Activated CD4-positive, alpha-beta T cell treated with anti-CD3 and anti-CD28 coated beads, Interleukin-2, amount 10 ng/mL, durations not matched to agents 24 days and 14 days (primary cell): ENCODE measurements around the gene MANEA. TPM values are rescaled to one million over a fixed set of nuclear protein-coding genes. Genes with fewer than 3 reads are reported as not detected.
"Not testable (repeated sequence)": the region's sequence is repeated elsewhere in the genome, so short reads cannot be mapped to it uniquely, and the experiment has no call there.

Experiments
- DNase-seq: peaks from one replicate; pipeline ENCODE4 v3.0.0; 2022
- H3K27ac Mint-ChIP-seq: one replicate; pipeline ENCODE4 v1.8.0; 2022; ENCODE audit warnings: mild to moderate bottlenecking, mixed read lengths
- H3K27me3 Mint-ChIP-seq: one replicate; pipeline ENCODE4 v1.8.0; 2022; ENCODE audit warnings: mixed read lengths
- H3K36me3 Mint-ChIP-seq: one replicate; pipeline ENCODE4 v1.8.0; 2022; ENCODE audit warnings: low read depth, mild to moderate bottlenecking, mixed read lengths
- H3K4me1 Mint-ChIP-seq: one replicate; pipeline ENCODE4 v1.8.0; 2021; ENCODE audit warnings: mixed read lengths
- H3K4me3 Mint-ChIP-seq: one replicate; pipeline ENCODE4 v1.8.0; 2022; ENCODE audit warnings: mild to moderate bottlenecking, moderate library complexity, mixed read lengths
- H3K9me3 Mint-ChIP-seq: one replicate; pipeline ENCODE4 v1.8.0; 2021; ENCODE audit warnings: mixed read lengths
- intact Hi-C: fragments of 100-400 bp; cut with micrococcal nuclease; formaldehyde crosslinking; loops from one replicate; pipeline ENCODE4 v1.15.1; 2023
- total RNA-seq: library from RNA; stranded (reverse); gene quantifications from 2 replicates; pipeline ENCODE4 v1.2.3, GENCODE V29; 2022

MANEA gene
- total RNA-seq, 1 donor from 2014 or later, result 22.6 TPM

DNA sequence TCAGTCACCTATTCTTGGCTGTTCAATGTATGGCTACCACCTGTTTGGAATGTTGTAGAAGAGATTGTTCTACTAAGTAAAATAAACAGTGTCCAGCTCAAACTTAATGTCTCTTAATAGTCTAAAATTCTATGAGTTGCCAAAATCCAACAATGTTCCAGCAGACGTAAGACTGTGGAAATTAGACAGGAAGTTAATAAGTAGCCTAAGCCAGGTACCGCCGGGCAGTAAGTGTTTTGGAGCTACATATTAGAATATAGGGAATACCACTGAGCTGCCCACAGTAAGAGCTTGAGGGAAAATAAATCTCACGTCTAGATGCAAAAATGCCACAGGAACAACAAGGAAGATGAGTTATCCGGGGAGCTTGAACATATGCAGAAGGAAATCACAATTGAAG is 7.8 kb upstream of the MANEA start:
- no peaks in the 10 kb centered on the region for H3K27me3 Mint-ChIP-seq
- no peak overlapping the region for H3K27ac Mint-ChIP-seq
- H3K9me3 Mint-ChIP-seq, result no peaks in the 10 kb centered on the region
- peaks cover 23% of the 10 kb centered on the region for H3K4me1 Mint-ChIP-seq
- peaks cover 6% of the 10 kb centered on the region for H3K36me3 Mint-ChIP-seq
- intact Hi-C loops, result no loop called here
- no peak overlapping the region for H3K4me3 Mint-ChIP-seq
- no peak for DNase-seq

DNA sequence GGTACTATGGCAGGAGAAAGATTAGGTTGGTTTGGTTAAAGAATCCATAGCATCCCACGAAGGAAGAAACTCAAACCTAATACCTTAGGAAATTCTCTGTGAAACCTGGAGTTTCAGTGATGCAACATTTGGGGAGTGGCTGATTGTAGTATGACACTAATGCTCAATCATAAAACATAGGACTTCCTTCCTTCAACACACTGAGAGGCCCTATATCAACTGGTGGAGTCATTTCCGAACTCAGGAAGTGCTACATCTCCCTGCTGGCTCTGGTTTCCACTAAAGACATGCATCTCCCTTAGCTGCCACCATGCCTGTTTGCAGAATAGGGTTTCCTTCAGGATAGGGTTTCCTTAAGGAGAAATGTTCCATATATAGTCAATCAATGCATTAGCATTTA is 5.2 kb upstream of the MANEA start:
- DNase-seq, result peak; percentile 57
- Mint-ChIP-seq H3K27ac (no peak overlapping the region), H3K4me3 (no peak overlapping the region), H3K36me3 (peaks cover 5% of the 10 kb centered on the region), H3K4me1 (peaks cover 32% of the 10 kb centered on the region), H3K9me3 (no peaks in the 10 kb centered on the region), H3K27me3 (no peaks in the 10 kb centered on the region)
- intact Hi-C loops, result loop anchor here (10.0 kb wide), 1 partner anchor 1263 kb away; the partner anchor contains the start of gene GPR63

DNA sequence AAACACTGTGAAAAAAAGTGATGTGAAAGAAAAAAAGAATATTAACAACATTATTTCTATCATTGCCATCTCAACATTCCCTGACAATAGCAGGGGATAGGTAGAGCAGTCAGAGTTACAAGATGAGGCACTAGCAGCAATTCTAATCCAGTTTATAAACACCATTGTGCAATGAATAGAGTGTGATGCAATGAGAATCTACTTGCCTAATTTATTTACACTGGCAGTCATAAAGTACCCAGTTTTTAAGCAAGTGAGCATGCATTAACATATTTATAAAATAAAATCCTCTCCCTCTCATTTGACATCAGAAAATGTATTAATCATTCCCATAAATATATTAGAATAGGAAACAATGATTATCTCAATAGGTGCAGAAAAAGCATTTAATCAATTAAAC is 2.5 kb upstream of the MANEA start:
- Mint-ChIP-seq H3K36me3 (peaks cover 7% of the 10 kb centered on the region), H3K9me3 (no peaks in the 10 kb centered on the region), H3K27ac (no peak overlapping the region), H3K4me1 (peaks cover 48% of the 10 kb centered on the region), H3K4me3 (peak overlapping the region; percentile 98), H3K27me3 (no peaks in the 10 kb centered on the region)
- intact Hi-C loops, result loop anchor here (5.0 to 10.0 kb wide), 2 partner anchors 1260 to 1332 kb away; partner anchors contain the start of gene GPR63
- no peak for DNase-seq

DNA sequence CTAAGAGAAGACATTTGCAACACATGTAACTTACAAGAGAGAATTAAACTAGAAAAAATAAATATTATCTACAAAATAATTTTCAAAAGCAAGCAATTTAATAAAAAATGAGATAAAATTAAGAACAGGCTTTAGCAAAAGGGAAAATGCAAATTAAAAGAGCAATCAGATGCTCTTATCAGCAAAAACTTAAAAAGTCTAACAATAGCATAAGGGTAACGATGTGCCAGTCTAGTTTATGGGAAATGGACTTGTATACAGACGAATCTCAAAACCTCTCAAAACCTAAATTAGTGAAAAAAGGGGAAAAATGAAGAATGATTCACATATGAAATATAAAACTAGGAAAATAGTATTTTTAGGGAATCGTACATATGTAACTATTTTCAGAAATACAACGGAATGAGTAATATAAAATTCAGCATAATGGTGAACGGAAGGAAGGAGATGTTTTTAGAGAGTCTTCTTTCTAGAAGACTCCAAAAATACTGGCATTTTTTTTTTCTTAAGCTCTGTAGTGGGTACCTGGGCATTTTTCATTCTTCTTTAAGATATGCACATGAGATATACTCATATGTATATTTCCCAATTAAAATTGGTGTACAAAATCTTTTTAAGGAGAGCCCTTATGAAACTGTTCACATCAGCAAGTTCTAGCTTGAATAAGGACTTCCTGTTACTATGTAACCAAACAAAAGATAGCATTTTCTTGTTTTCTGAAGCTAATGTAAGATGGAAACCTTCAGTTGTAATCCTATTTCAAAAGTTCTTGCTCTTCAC is 927 bp upstream of the MANEA start:
- Mint-ChIP-seq H3K36me3 (peaks cover 7% of the 10 kb centered on the region), H3K27ac (peak overlapping the region; percentile 98), H3K27me3 (no peaks in the 10 kb centered on the region), H3K4me1 (peaks cover 49% of the 10 kb centered on the region), H3K4me3 (peak overlapping the region; percentile 98), H3K9me3 (no peaks in the 10 kb centered on the region)
- DNase-seq, result no peak
- intact Hi-C loops, result loop anchor here (5.0 to 10.0 kb wide), 2 partner anchors 1258 to 1331 kb away; partner anchors contain the start of gene GPR63

DNA sequence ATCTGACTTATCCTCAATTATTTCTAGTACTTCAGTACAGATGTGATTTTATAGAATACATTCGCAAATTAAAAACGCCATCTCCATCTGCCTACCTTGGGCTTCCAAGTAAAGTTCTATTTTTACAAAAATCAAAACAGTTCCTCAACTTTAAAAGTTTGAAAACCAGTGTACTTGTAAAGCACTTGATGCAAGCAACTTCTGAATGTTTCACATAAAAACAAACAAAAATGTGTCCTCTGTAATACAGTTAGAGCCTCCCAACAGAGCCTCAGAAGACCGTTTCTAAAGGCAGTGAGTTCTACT is 384 bp upstream of the MANEA start:
- H3K4me3 Mint-ChIP-seq, result peak overlapping the region; percentile 98

DNA sequence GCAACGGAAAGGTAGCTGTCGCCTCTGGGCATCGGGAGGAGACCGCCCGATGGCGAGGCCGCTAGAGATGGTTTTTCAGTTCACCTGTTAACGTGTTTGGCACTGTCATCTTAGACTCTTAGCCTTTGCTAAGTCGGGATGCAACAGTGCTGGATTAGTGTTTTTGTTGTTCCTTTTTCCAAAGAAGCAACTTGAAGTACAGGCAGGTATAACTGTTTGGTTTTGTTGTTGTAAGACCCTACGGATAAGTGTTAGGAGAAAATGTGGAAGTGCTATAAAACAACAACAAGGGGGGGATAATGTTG is 723 bp downstream of the MANEA start:
- Mint-ChIP-seq H3K4me3 (peak overlapping the region; percentile 98), H3K27ac (peak overlapping the region; percentile 98), H3K9me3 (no peaks in the 10 kb centered on the region), H3K4me1 (peaks cover 38% of the 10 kb centered on the region), H3K36me3 (peaks cover 14% of the 10 kb centered on the region), H3K27me3 (no peaks in the 10 kb centered on the region)
- no peak for DNase-seq
- intact Hi-C loops, result loop anchor here (5.0 to 10.0 kb wide), 2 partner anchors 1257 to 1329 kb away; partner anchors contain the start of gene GPR63

More for the DNA sequence above, 384 bp upstream of the MANEA start:
- Mint-ChIP-seq H3K27me3 (no peaks in the 10 kb centered on the region), H3K9me3 (no peaks in the 10 kb centered on the region), H3K36me3 (peaks cover 7% of the 10 kb centered on the region), H3K4me1 (peaks cover 46% of the 10 kb centered on the region), H3K27ac (peak overlapping the region; percentile 98)
- DNase-seq, result no peak
- intact Hi-C loops, result loop anchor here (1.0 to 10.0 kb wide), 3 partner anchors 944 to 1330 kb away; partner anchors contain the start of genes GPR63 and UFL1

DNA sequence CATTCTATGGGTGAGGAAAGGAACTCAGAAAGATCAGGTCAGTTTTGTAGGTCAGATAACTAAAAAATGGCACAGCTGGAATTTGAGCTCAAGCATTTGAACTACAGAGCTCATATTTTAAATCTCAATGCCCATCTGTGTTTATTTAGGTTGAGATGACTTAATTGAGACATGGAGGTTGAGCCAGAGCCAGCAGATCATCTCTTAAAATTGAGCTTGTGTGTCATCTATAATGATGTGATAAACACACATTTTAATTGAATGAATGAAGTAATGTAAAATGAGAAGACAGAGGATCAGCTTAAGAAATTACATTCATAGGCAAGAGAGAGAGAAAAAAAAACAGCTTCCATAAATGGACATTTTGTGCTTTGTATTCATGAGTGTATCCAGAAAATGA is 3.7 kb downstream of the MANEA start:
- no peak for DNase-seq
- intact Hi-C loops, result no loop called here
- Mint-ChIP-seq H3K27me3 (no peaks in the 10 kb centered on the region), H3K9me3 (peaks cover 11% of the 10 kb centered on the region), H3K4me3 (no peak overlapping the region), H3K36me3 (peaks cover 23% of the 10 kb centered on the region), H3K27ac (no peak overlapping the region), H3K4me1 (peaks cover 20% of the 10 kb centered on the region)

DNA sequence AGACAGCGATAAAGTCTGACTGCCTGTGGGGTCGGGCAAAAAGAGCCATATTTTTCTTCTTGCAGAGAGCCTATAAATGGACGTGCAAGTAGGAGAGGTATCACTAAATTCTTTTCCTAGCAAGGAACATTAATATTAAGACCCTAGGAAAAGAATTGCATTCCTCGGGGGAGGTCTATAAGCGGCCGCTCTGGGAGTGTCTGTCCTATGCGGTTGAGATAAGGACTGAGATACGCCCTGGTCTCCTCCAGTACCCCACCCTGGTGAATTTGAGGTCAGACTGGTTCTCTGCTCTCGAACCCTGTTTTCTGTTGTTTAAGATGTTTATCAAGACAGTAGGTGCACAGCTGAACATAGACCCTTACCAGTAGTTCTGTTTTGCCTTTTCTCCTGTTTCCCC is 6.9 kb downstream of the MANEA start:
- peaks cover 11% of the 10 kb centered on the region for H3K9me3 Mint-ChIP-seq
- H3K27ac Mint-ChIP-seq, H3K27me3 Mint-ChIP-seq, intact Hi-C loops, H3K4me3 Mint-ChIP-seq, DNase-seq: not testable (repeated sequence)
- H3K4me1 Mint-ChIP-seq, result peaks cover 23% of the 10 kb centered on the region
- peaks cover 32% of the 10 kb centered on the region for H3K36me3 Mint-ChIP-seq

DNA sequence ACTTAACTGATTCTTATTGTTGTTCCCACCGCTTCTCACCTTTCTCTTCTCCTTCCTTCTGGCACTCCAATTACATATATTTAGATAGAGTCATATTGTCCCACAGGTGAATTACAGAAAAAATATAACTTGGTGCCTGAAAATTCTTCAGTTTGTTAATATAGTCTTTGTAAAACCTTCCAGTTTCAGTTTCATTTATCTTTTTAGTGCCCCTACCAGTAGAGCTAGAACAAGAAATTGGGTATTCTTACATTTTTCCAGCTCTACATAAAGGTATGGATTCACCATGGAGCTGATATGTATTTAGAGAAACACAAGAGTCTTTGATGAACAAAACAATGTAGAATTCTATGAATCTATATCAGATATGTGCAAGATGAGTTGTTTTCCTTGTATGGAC is 10.7 kb downstream of the MANEA start:
- peaks cover 18% of the 10 kb centered on the region for H3K4me1 Mint-ChIP-seq
- no peak overlapping the region for H3K27ac Mint-ChIP-seq
- no peaks in the 10 kb centered on the region for H3K27me3 Mint-ChIP-seq
- DNase-seq, result no peak
- intact Hi-C loops, result no loop called here
- H3K9me3 Mint-ChIP-seq, result peaks cover 16% of the 10 kb centered on the region
- H3K4me3 Mint-ChIP-seq, result peak overlapping the region; percentile 72
- H3K36me3 Mint-ChIP-seq, result peaks cover 44% of the 10 kb centered on the region

DNA sequence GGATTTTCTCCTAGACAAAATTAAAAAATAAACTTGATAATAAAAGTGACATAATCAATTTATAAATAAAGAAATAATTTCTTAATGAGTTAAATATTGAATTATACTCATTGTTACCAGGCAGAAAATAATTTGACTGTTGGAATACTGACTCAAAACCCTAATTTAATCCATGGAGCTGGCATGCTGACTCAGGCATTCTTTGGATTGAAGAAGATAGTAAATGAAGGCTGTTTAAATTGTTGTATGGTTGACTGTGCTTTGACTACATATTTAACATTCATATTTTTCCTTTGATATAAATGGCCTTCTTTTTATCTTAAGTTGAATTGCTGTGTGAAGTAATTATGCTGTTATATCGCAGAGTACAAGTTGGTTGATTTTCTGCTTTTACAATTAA is 11.7 kb downstream of the MANEA start:
- Mint-ChIP-seq H3K9me3 (peaks cover 11% of the 10 kb centered on the region), H3K4me1 (peaks cover 19% of the 10 kb centered on the region), H3K4me3 (no peak overlapping the region), H3K27me3 (no peaks in the 10 kb centered on the region), H3K27ac (no peak overlapping the region), H3K36me3 (peaks cover 39% of the 10 kb centered on the region)
- intact Hi-C loops, result no loop called here
- no peak for DNase-seq

DNA sequence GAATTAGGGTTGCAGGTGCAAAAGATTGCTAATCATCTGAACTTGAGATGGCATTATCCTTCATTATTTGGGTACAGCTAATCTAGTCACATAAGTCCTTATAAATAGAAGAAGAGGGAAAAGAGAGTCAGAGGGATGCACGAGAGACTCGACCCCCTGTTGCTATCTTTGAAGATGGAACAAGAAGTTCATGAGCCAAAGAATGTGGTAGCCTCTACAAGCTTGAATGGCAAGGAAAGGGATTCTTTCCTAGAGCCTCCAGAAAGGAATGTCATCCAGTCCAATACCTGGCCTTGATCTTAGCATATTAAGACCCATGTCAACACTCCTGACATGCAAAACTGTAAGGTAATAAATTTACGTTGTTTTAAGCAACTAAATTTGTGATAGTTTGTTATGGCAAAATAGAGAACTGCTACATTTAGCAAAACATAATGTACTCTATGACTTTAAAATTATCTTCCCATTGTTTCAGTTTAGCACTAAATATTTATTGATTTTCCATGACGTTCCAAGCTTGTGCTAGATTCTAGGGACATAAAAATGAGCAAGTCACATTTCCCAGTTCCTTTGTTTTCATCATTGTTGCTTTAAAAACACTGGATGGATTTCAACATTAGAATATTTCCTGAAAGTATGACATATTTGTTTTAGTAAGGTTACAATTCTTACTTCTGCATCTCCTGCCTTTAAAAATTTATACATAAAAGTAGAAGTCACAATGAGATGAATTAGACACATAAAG is 12.7 kb downstream of the MANEA start:
- intact Hi-C loops, result no loop called here
- Mint-ChIP-seq H3K9me3 (peaks cover 6% of the 10 kb centered on the region), H3K27me3 (no peaks in the 10 kb centered on the region), H3K36me3 (peaks cover 31% of the 10 kb centered on the region), H3K27ac (no peak overlapping the region), H3K4me3 (no peak overlapping the region), H3K4me1 (peaks cover 20% of the 10 kb centered on the region)
- DNase-seq, result no peak

DNA sequence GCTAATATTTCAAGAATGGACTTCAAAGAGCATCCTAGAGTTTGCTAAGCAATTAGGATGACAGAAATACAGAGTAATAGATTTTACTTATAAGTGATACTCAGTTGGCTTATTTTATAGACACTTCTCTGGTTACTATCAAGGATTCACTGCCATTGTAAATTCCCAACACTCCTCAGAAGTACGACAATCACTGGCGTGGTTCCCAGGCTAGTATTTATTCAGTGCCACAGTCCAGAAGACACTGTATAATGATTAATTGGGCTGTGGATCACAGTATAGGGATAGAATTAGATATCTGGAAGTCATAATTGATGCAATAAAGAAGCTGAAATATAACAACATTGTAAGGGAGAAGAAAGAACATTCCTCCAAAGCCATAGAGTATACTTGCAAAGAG is 15.7 kb downstream of the MANEA start:
- Mint-ChIP-seq H3K27ac (no peak overlapping the region), H3K27me3 (no peaks in the 10 kb centered on the region), H3K36me3 (peaks cover 21% of the 10 kb centered on the region), H3K9me3 (peaks cover 6% of the 10 kb centered on the region), H3K4me1 (peaks cover 10% of the 10 kb centered on the region), H3K4me3 (no peak overlapping the region)
- intact Hi-C loops, result no loop called here
- no peak for DNase-seq

DNA sequence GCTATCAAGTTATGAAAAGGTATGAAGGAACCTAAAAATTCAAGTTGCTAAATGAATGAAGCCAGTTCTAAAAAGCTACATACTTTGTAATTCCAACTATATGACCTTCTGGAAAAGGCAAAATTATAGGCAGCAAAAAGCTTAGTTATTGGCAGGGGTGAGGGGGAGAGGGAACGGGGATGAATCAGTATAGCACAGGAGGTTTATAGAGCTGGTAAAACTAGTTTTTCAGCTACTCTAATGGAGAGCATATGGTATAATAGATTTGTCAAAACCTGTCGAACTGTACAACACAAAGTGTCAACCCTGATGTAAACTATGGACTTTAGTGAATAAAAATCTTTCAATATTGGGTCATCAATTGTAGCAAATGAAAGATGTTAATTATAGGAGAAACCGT is 18.7 kb downstream of the MANEA start:
- H3K4me1 Mint-ChIP-seq, result peaks cover 14% of the 10 kb centered on the region
- peaks cover 20% of the 10 kb centered on the region for H3K36me3 Mint-ChIP-seq
- H3K9me3 Mint-ChIP-seq, result peaks cover 6% of the 10 kb centered on the region
- H3K4me3 Mint-ChIP-seq, result no peak overlapping the region
- no peaks in the 10 kb centered on the region for H3K27me3 Mint-ChIP-seq
- DNase-seq, result no peak
- intact Hi-C loops, result no loop called here
- no peak overlapping the region for H3K27ac Mint-ChIP-seq

DNA sequence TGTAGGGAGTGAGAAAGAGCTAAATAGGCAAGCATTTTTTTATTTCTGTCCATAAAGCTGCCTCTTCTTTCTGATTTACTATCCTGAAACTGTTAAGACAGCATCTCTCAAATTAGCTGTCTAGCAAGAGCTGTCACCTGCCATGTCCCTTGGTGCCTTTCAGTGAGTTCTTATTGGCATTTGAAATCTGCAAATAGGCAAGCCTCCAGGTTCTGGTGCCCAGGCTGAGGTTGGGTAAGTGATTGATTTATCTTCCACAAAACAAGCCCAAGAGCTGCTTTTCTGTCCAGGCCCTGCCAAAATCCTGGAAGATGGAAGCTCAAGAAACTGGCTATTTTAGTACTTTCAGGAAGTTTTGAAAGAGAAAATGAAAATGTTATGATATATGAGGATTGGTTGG is 22.4 kb downstream of the MANEA start:
- Mint-ChIP-seq H3K9me3 (no peaks in the 10 kb centered on the region), H3K4me1 (peaks cover 8% of the 10 kb centered on the region), H3K27me3 (no peaks in the 10 kb centered on the region), H3K27ac (no peak overlapping the region), H3K4me3 (no peak overlapping the region), H3K36me3 (peaks cover 12% of the 10 kb centered on the region)
- no peak for DNase-seq
- intact Hi-C loops, result no loop called here
